GM12892 (cell line): ENCODE results near the gene SCRN1.

Experiments used
- POLR2A ChIP-seq: IDR thresholded peaks from 2 replicates; pipeline ENCODE4 v1.6.1; 2011; ENCODE audit warnings: low read depth, low read length, control low read depth
- TAF1 ChIP-seq: IDR thresholded peaks from 2 replicates; pipeline ENCODE4 v1.6.1; 2011; ENCODE audit warnings: low read depth, mild to moderate bottlenecking, control low read depth, low read length, borderline replicate concordance

DNA sequence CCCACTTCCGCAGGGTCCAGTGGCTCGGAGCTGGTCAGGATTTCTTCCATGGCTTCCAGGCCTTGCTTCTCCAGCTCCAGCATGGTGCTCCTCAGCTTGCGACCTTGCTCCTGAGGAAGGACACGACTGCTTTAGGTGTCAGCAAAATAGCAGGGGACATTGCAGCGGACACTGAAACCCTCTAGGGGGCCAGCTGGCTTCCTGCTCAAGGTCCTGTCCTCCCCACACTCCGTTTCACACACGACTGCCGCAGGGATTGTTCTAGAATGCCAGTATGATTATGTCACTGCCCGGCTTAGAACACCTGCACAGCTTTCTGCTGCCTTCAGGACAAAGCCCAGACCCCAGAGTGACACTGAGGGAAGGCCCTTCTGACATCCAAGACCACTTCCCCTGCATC is 65.6 kb downstream of the SCRN1 start:
- no peak for TF ChIP-seq TAF1
- TF ChIP-seq POLR2A, result no peak
